IMR-90 (cell line): ENCODE measurements around the gene DUOX1. TPM values are rescaled to one million over a fixed set of nuclear protein-coding genes. Genes with fewer than 3 reads are reported as not detected.

Experiments used
- ATAC-seq: fragments of 200-7000 bp; cut with Tn5 transposase; 2 replicates; pipeline ENCODE4 v1.9.1; 2020; ENCODE audit warnings: low read depth, mild to moderate bottlenecking, moderate library complexity
- BruUV-seq: library from RNA; stranded (reverse); fragments of 400-500 nt; replicated peaks from 2 replicates; lab custom pipeline; 2021; lab: Mats Ljungman, UMichigan
- CTCF ChIA-PET: fragments of 300-600 bp; formaldehyde crosslinking; extraction: SDS; loops from one replicate; lab custom pipeline; 2021; ENCODE audit warnings: antibody characterized with exemption; lab: Yijun Ruan, JAX
- POLR2A ChIA-PET: fragments of 300-600 bp; sonication (Branson Sonifier 250); formaldehyde crosslinking; loops from one replicate; lab custom pipeline; 2022; ENCODE audit warnings: antibody characterized with exemption; ENCODE audit not compliant: unreplicated experiment; lab: Charles Lee
- DNase-seq: peaks from one replicate; pipeline ENCODE4 v3.0.0; 2013
- H2AFZ ChIP-seq: replicated peaks from 2 replicates; pipeline ENCODE3; 2013; ENCODE audit warnings: low read length, mild to moderate bottlenecking; ENCODE audit not compliant: poor library complexity
- H2AK5ac ChIP-seq: 2 replicates; pipeline ENCODE4 v1.6.1; 2013; ENCODE audit warnings: low read depth, low read length, inconsistent platforms
- H2AK9ac ChIP-seq: replicated peaks from 2 replicates; pipeline ENCODE3; 2013; ENCODE audit warnings: mild to moderate bottlenecking, low read depth, low read length, moderate library complexity; ENCODE audit not compliant: poor library complexity
- H2BK120ac ChIP-seq: 2 replicates; pipeline ENCODE4 v1.6.1; 2013; ENCODE audit warnings: low read depth, low read length, inconsistent platforms
- H2BK15ac ChIP-seq: 3 replicates; pipeline ENCODE4 v1.6.1; 2013; ENCODE audit warnings: low read depth, low read length, inconsistent platforms
- H2BK20ac ChIP-seq: 2 replicates; pipeline ENCODE4 v1.6.1; 2013; ENCODE audit warnings: low read depth, mild to moderate bottlenecking, inconsistent platforms, low read length, moderate library complexity
- H2BK5ac ChIP-seq: 2 replicates; pipeline ENCODE4 v1.6.1; 2013; ENCODE audit warnings: mild to moderate bottlenecking, low read depth, low read length, inconsistent platforms; ENCODE audit not compliant: poor library complexity, severe bottlenecking
- H3K14ac ChIP-seq: replicated peaks from 2 replicates; pipeline ENCODE4 v1.6.1; 2013; ENCODE audit warnings: low read depth, low read length, inconsistent platforms
- H3K18ac ChIP-seq: 2 replicates; pipeline ENCODE4 v1.6.1; 2013; ENCODE audit warnings: low read depth, low read length, control low read depth
- H3K23ac ChIP-seq: 2 replicates; pipeline ENCODE4 v1.6.1; 2013; ENCODE audit warnings: low read depth, low read length, inconsistent platforms
- H3K27ac ChIP-seq: 2 replicates; pipeline ENCODE4 v1.5.1; 2013; ENCODE audit warnings: mild to moderate bottlenecking, control low read depth, low read length; ENCODE audit not compliant: insufficient read depth
- H3K27me3 ChIP-seq: 2 replicates; pipeline ENCODE4 v1.6.1; 2013; ENCODE audit warnings: low read length; ENCODE audit not compliant: control insufficient read depth, insufficient read depth
- H3K36me3 ChIP-seq: 2 replicates; pipeline ENCODE4 v1.6.1; 2013; ENCODE audit warnings: low read length, mixed read lengths; ENCODE audit not compliant: control insufficient read depth, insufficient read depth
- H3K4ac ChIP-seq: 2 replicates; pipeline ENCODE4 v1.6.1; 2013; ENCODE audit warnings: low read depth, low read length, inconsistent platforms
- H3K4me1 ChIP-seq: 2 replicates; pipeline ENCODE4 v1.6.1; 2013; ENCODE audit warnings: low read length, mixed read lengths; ENCODE audit not compliant: control insufficient read depth, insufficient read depth
- H3K4me2 ChIP-seq: 2 replicates; pipeline ENCODE4 v1.6.1; 2013; ENCODE audit warnings: low read depth, mild to moderate bottlenecking, control low read depth, low read length, moderate library complexity
- H3K4me3 ChIP-seq: 2 replicates; pipeline ENCODE4 v1.5.1; 2013; ENCODE audit warnings: low read depth, mild to moderate bottlenecking, control low read depth, low read length, moderate library complexity; ENCODE audit not compliant: insufficient read depth
- H3K56ac ChIP-seq: 2 replicates; pipeline ENCODE4 v1.6.1; 2013; ENCODE audit warnings: low read length, inconsistent platforms; ENCODE audit not compliant: insufficient read depth; ENCODE audit errors: extremely low read depth
- H3K79me1 ChIP-seq, 2 experiments: 2 replicates each; pipeline ENCODE4 v1.6.1; 2013; ENCODE audit warnings: low read length in 2 of 2, inconsistent platforms in 1 of 2, low read depth in 1 of 2
- H3K9ac ChIP-seq: 2 replicates; pipeline ENCODE4 v1.6.1; 2013; ENCODE audit warnings: low read depth, low read length, control low read depth
- H3K9me1 ChIP-seq: 2 replicates; pipeline ENCODE4 v1.6.1; 2013; ENCODE audit warnings: low read length, inconsistent platforms; ENCODE audit not compliant: insufficient read depth
- H3K9me3 ChIP-seq: 2 replicates; pipeline ENCODE4 v1.6.1; 2013; ENCODE audit warnings: low read length; ENCODE audit not compliant: control insufficient read depth, insufficient read depth
- H4K20me1 ChIP-seq: 2 replicates; pipeline ENCODE4 v1.6.1; 2013; ENCODE audit warnings: low read length, inconsistent platforms; ENCODE audit not compliant: insufficient read depth
- H4K5ac ChIP-seq: 2 replicates; pipeline ENCODE4 v1.6.1; 2013; ENCODE audit warnings: mild to moderate bottlenecking, low read depth, low read length, control low read depth
- H4K8ac ChIP-seq, 2 experiments: 2 replicates each; pipeline ENCODE4 v1.6.1; 2013; ENCODE audit warnings: low read depth in 2 of 2, low read length in 2 of 2, control low read depth in 1 of 2, inconsistent platforms in 1 of 2
- H4K91ac ChIP-seq: 2 replicates; pipeline ENCODE4 v1.6.1; 2013; ENCODE audit warnings: low read depth, low read length, inconsistent platforms; ENCODE audit not compliant: insufficient read depth
- BHLHE40 ChIP-seq: fragments of 150-350 bp; IDR thresholded peaks from 2 replicates; pipeline ENCODE4 v1.6.1; 2016; ENCODE audit warnings: mild to moderate bottlenecking, low read depth, low read length
- CEBPB ChIP-seq: IDR thresholded peaks from 2 replicates; pipeline ENCODE4 v1.6.1; 2012; ENCODE audit warnings: low read depth, low read length, improper control_type of control experiment
- CHD1 ChIP-seq: IDR thresholded peaks from 2 replicates; pipeline ENCODE4 v1.6.1; 2012; ENCODE audit warnings: low read depth, low read length, improper control_type of control experiment
- ELK1 ChIP-seq: fragments of 150-350 bp; IDR thresholded peaks from 2 replicates; pipeline ENCODE4 v1.6.1; 2016; ENCODE audit warnings: low read depth, mild to moderate bottlenecking, low read length, moderate library complexity, borderline replicate concordance
- FOS ChIP-seq: fragments of 150-350 bp; IDR thresholded peaks from 2 replicates; pipeline ENCODE4 v1.6.1; 2016; ENCODE audit warnings: low read depth, low read length
- MAFK ChIP-seq: IDR thresholded peaks from 2 replicates; pipeline ENCODE4 v1.6.1; 2012; ENCODE audit warnings: low read depth, low read length, improper control_type of control experiment
- MAZ ChIP-seq: IDR thresholded peaks from 2 replicates; pipeline ENCODE4 v1.6.1; 2012; ENCODE audit warnings: low read depth, mild to moderate bottlenecking, low read length, improper control_type of control experiment, moderate library complexity, borderline replicate concordance
- MXI1 ChIP-seq: IDR thresholded peaks from 2 replicates; pipeline ENCODE4 v1.6.1; 2012; ENCODE audit warnings: low read depth, mild to moderate bottlenecking, low read length, moderate library complexity, borderline replicate concordance
- NFE2L2 ChIP-seq: fragments of 150-350 bp; IDR thresholded peaks from 2 replicates; pipeline ENCODE4 v1.6.1; 2016; ENCODE audit warnings: low read depth, mild to moderate bottlenecking, low read length
- POLR2A ChIP-seq: IDR thresholded peaks from 2 replicates; pipeline ENCODE4 v1.6.1; 2012; ENCODE audit warnings: mild to moderate bottlenecking, low read depth, low read length
- RAD21 ChIP-seq: IDR thresholded peaks from 2 replicates; pipeline ENCODE4 v1.6.1; 2012; ENCODE audit warnings: low read length, improper control_type of control experiment
- RCOR1 ChIP-seq: IDR thresholded peaks from 2 replicates; pipeline ENCODE4 v1.6.1; 2012; ENCODE audit warnings: mild to moderate bottlenecking, low read length, improper control_type of control experiment; ENCODE audit not compliant: insufficient replicate concordance
- RFX5 ChIP-seq: IDR thresholded peaks from 2 replicates; pipeline ENCODE4 v1.8.0; 2012; ENCODE audit warnings: low read depth, mild to moderate bottlenecking, low read length, moderate library complexity
- SMC3 ChIP-seq: fragments of 150-350 bp; IDR thresholded peaks from 2 replicates; pipeline ENCODE4 v1.6.1; 2016; ENCODE audit warnings: low read depth, mild to moderate bottlenecking, antibody characterized with exemption, low read length, moderate library complexity
- WGBS, 2 experiments: methylation state at CpG; one replicate each; pipeline versions ENCODE4 v1.1.5 to v1.1.7; 2013; ENCODE audit warnings: missing lambda C conversion rate in 2 of 2; ENCODE audit not compliant: insufficient read length in 1 of 2; ENCODE audit errors: extremely low coverage in 2 of 2; 5-methylcytosine and 5-hydroxymethylcytosine counted together
- dilution Hi-C: fragments of 300-500 bp; cut with HindIII; formaldehyde crosslinking; loops from one replicate; pipeline ENCODE4 v1.14.3; 2018; ENCODE audit warnings: low sequenced_read_pairs; ENCODE audit not compliant: unreplicated experiment
- in situ Hi-C: fragments of 300-500 bp; cut with MboI; formaldehyde crosslinking; loops from 3 replicates; pipeline ENCODE4 v1.14.3; 2019; ENCODE audit warnings: low sequenced_read_pairs, inconsistent platforms, mixed read lengths
- intact Hi-C: fragments of 100-400 bp; cut with micrococcal nuclease; formaldehyde crosslinking; loops from 2 replicates; pipeline ENCODE4 v1.10.0; 2022
- polyA plus RNA-seq, 3 experiments: library from polyadenylated mRNA; depleted of rRNA; stranded (reverse); fragments of >200 nt; gene quantifications; 2 replicates each; pipeline ENCODE4 v1.2.3, GENCODE V29; 2012; ENCODE audit warnings: low replicate concordance in 1 of 3
- total RNA-seq: library from RNA; depleted of rRNA; stranded (reverse); fragments of >200 nt; gene quantifications from 2 replicates; pipeline ENCODE4 v1.2.3, GENCODE V29; 2012
- TF ChIP-seq, protein P1 (sequence below): conservative IDR thresholded peaks from 2 replicates; pipeline ENCODE4 v1.5.1; 2012; ENCODE audit warnings: mild to moderate bottlenecking, low read depth, low read length, improper control_type of control experiment
- TF ChIP-seq, protein P2 (sequence below): fragments of 150-350 bp; IDR thresholded peaks from 2 replicates; pipeline ENCODE4 v1.6.1; 2017; ENCODE audit warnings: mild to moderate bottlenecking, antibody characterized with exemption, low read length, low read depth

DUOX1 gene
- total and polyA plus RNA-seq, 2 of the 4 experiments (the other 2 are of a cell fraction): not detected

DNA sequence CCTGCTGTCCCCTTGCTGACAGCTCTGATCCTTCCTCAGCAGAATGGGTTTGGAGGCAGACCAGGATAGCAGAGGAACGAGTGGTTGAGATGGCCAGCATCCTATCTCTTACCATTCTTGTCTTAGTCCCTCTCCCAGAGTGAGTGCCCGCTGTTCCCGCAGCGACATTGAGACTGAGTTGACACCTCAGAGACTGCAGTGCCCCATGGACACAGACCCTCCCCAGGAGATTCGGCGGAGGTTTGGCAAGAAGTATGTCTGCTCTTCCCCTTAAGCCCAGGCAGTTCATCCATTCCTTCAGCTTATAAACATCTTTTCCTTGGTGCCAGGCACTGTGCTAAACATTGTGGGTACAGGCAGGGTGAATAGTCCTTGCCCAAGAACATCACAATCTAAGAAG lies 21.2 kb downstream of the DUOX1 start:
- no peaks in the 10 kb centered on the region for H4K20me1 ChIP-seq
- no peak overlapping the region for H3K14ac ChIP-seq
- ChIA-PET POLR2A (no interaction called here), CTCF (interaction anchor here (0.8 kb wide), 1 partner anchor 12 kb away, joined by 4 read pairs; no protein-coding TSS in a partner anchor)
- H3K4ac ChIP-seq: no peak overlapping the region
- no peak overlapping the region for H2BK5ac ChIP-seq
- no peak overlapping the region for H3K9ac ChIP-seq
- no peak overlapping the region for H4K91ac ChIP-seq
- H3K56ac ChIP-seq: no peak overlapping the region
- H3K23ac ChIP-seq: no peak overlapping the region
- H2BK20ac ChIP-seq: no peak overlapping the region
- no peaks in the 10 kb centered on the region for H3K9me1 ChIP-seq
- H2BK15ac ChIP-seq: no peak overlapping the region
- TF ChIP-seq FOS: no peak
- TF ChIP-seq SMC3: no peak
- TF ChIP-seq MAFK: no peak
- TF ChIP-seq RAD21: no peak
- TF ChIP-seq, protein P1, sequence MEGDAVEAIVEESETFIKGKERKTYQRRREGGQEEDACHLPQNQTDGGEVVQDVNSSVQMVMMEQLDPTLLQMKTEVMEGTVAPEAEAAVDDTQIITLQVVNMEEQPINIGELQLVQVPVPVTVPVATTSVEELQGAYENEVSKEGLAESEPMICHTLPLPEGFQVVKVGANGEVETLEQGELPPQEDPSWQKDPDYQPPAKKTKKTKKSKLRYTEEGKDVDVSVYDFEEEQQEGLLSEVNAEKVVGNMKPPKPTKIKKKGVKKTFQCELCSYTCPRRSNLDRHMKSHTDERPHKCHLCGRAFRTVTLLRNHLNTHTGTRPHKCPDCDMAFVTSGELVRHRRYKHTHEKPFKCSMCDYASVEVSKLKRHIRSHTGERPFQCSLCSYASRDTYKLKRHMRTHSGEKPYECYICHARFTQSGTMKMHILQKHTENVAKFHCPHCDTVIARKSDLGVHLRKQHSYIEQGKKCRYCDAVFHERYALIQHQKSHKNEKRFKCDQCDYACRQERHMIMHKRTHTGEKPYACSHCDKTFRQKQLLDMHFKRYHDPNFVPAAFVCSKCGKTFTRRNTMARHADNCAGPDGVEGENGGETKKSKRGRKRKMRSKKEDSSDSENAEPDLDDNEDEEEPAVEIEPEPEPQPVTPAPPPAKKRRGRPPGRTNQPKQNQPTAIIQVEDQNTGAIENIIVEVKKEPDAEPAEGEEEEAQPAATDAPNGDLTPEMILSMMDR: no peak
- TF ChIP-seq CHD1: no peak
- no peak for TF ChIP-seq CEBPB
- TF ChIP-seq, protein P2, sequence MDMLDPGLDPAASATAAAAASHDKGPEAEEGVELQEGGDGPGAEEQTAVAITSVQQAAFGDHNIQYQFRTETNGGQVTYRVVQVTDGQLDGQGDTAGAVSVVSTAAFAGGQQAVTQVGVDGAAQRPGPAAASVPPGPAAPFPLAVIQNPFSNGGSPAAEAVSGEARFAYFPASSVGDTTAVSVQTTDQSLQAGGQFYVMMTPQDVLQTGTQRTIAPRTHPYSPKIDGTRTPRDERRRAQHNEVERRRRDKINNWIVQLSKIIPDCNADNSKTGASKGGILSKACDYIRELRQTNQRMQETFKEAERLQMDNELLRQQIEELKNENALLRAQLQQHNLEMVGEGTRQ: no peak
- no peak for TF ChIP-seq RFX5
- TF ChIP-seq ELK1: no peak
- TF ChIP-seq MAZ: no peak
- TF ChIP-seq MXI1: no peak
- no peak for TF ChIP-seq POLR2A
- TF ChIP-seq BHLHE40: no peak
- no peak for TF ChIP-seq RCOR1
- TF ChIP-seq NFE2L2: no peak
- no peaks in the 10 kb centered on the region; the same call in 1 of the 2 replicates for H3K4me1 ChIP-seq
- H2BK120ac ChIP-seq: no peak overlapping the region
- WGBS, 2 experiments: no CpG with 5 or more reads among the region's 6 CpGs
- no peaks in the 10 kb centered on the region for H3K9me3 ChIP-seq
- no peak for ATAC-seq
- H3K4me3 ChIP-seq: no peak overlapping the region
- no peak for DNase-seq
- no peaks in the 10 kb centered on the region for H3K79me1 ChIP-seq
- H4K5ac ChIP-seq: no peak overlapping the region
- no peak overlapping the region for H3K18ac ChIP-seq
- peak overlapping the region; percentile 19 for H2AFZ ChIP-seq
- no peaks in the 10 kb centered on the region for H3K27me3 ChIP-seq
- no peak overlapping the region for H4K8ac ChIP-seq
- no peak overlapping the region for H3K27ac ChIP-seq
- H3K36me3 ChIP-seq: no peaks in the 10 kb centered on the region
- no peak overlapping the region for H3K4me2 ChIP-seq
- no TSS peak for BruUV-seq
- dilution Hi-C loops (no loop called here), intact Hi-C loops (no loop called here), in situ Hi-C loops (no loop called here)
- no peak overlapping the region for H2AK5ac ChIP-seq
- H2AK9ac ChIP-seq: peak overlapping the region; percentile 14
